GM12891 (cell line): ENCODE data around the gene ALMS1.
"Not testable (repeated sequence)": the region's sequence is repeated elsewhere in the genome, so short reads cannot be mapped to it uniquely, and the experiment has no call there.

Source experiments
- DNase-seq: peaks from one replicate; pipeline ENCODE4 v3.0.0; 2011; ENCODE audit warnings: low spot score; ENCODE audit not compliant: insufficient read length
- FAIRE-seq: peaks from 2 replicates; lab custom pipeline; 2011; peaks lifted over from hg19 to GRCh38; lab: Jason Lieb, UNC
- PAX5 ChIP-seq: IDR thresholded peaks from 2 replicates; pipeline ENCODE4 v1.6.1; 2011; ENCODE audit warnings: low read length, moderate library complexity, mild to moderate bottlenecking; ENCODE audit not compliant: insufficient read depth, severe bottlenecking
- POLR2A ChIP-seq: IDR thresholded peaks from 2 replicates; pipeline ENCODE4 v1.6.1; 2011; ENCODE audit warnings: low read depth, low read length, control low read depth
- POLR2AphosphoS5 ChIP-seq: IDR thresholded peaks from 2 replicates; pipeline ENCODE4 v1.6.1; 2011; ENCODE audit warnings: low read depth, low read length, control low read depth
- POU2F2 ChIP-seq: IDR thresholded peaks from 2 replicates; pipeline ENCODE4 v1.6.1; 2011; ENCODE audit warnings: low read depth, mild to moderate bottlenecking, control low read depth, low read length, moderate library complexity
- SPI1 ChIP-seq: IDR thresholded peaks from 2 replicates; pipeline ENCODE4 v1.6.1; 2011; ENCODE audit warnings: low read depth, low read length, control low read depth
- TAF1 ChIP-seq: IDR thresholded peaks from 2 replicates; pipeline ENCODE4 v1.6.1; 2011; ENCODE audit warnings: low read depth, low read length, control low read depth

ALMS1 gene

GRCh38 chr2:73638429-73638828, 252.8 kb downstream of the ALMS1 start:
- no peak for DNase-seq
- TF ChIP-seq TAF1, result no peak
- FAIRE-seq, result no peak

DNA sequence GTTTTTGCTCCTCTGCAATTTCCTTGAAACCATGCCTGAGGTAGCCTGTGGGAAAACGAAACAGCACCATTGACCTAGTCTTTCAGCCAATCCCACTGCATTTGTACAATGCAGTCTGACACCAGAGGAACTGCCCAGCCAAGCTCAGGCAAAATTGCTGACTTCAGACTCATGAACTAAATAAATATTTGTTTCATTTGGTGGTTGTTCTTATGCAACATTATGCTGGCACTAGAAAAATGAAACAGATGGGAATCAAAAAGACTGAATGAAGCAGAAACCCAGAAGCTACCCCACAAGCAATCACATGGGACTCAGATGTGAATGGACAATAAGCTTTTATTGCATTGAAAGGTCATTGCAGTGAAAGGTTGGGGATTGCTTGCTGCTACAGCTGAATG, 254.9 kb downstream of the ALMS1 start:
- TF ChIP-seq POU2F2 (no peak), SPI1 (no peak), POLR2AphosphoS5 (no peak), PAX5 (no peak), TAF1 (no peak), POLR2A (no peak)
- DNase-seq (no peak), FAIRE-seq (no peak)

- no peak for FAIRE-seq
- no peak for TF ChIP-seq POU2F2
- DNase-seq, result no peak
Observed at GRCh38 chr2:73640946-73641766, 255.5 kb downstream of the ALMS1 start.

GRCh38 chr2:73641767-73642062, 256.1 kb downstream of the ALMS1 start:
- no peak for DNase-seq
- FAIRE-seq, result no peak
- TF ChIP-seq SPI1 (no peak), PAX5 (no peak), POLR2AphosphoS5 (no peak), TAF1 (no peak), POLR2A (no peak), POU2F2 (no peak)

DNA sequence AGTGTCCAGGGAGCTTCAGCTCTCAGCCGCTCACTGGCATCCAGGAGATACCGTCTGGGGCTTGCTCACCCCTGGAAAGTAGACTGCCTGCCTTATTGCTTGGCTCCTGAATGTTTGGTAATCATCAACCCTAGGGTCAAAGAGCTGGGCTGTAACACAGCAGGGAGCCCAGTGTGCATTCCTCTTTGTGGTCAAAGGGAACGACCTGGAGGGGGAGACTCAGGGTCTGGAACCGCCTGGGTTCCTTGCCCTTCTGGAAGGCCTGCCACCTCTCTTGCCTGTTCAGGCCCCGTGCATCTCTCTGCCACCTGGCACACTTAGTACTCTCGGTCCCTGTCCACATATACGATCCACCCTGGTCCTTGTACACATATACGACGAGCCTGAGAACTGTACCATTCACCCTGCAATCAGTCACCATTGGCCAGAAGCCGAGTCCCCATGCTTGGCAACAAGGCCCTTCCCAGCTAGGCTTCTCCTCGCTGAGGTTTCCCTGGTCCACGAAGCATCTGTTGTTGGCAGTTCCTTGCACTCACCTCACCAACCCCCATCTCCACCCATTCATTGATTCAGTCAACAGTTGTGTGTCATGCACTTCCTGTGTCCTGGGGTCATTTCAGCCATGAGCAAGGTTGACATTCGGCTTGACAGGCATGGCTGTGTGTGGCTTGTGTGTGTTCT, 256.8 kb downstream of the ALMS1 start, which contains the start of gene NAT8:
NAT8 (minus strand) TSS at position 85 of the 681 bp plus-strand sequence. CDS start 794 bp downstream, outside the sequence.
- FAIRE-seq (no peak), DNase-seq (no peak)
- TF ChIP-seq TAF1 (no peak), POLR2A (no peak), PAX5 (no peak), SPI1 (no peak), POLR2AphosphoS5 (no peak), POU2F2 (no peak)

- DNase-seq, FAIRE-seq: not testable (repeated sequence)
Observed at GRCh38 chr2:73647690-73648089, 262.1 kb downstream of the ALMS1 start.

DNA sequence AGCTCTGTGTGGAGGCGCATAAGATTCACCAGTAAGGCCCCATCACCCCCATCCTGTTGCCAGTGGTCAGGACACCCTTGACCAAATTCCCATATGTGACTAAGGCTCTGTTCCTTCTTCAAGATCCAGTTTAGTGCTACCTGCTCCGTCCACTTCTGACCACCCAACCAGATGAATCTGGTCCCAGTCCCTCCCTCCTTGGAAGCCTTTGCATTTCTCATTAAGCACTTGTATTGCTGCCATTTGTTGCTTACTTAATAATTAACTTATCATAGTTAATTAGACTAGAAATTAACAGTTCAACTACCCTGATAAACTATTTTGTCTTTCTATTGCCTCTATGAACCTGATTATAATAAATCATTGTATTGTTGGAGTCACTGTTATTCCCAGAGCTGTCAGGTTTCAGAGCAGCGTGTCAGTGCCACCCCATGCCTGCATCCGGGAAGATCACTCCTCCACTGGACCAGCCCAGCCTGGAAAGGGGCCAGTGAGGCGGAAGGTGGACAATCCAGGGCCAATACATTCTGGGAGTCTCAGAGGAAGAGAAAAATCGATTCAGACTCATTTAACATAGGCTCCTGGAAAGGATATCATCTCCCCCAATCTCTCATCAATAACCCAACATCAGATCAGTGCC, 266.1 kb downstream of the ALMS1 start:
- FAIRE-seq, result no peak
- TF ChIP-seq POLR2A, result no peak
- DNase-seq, result no peak

DNA sequence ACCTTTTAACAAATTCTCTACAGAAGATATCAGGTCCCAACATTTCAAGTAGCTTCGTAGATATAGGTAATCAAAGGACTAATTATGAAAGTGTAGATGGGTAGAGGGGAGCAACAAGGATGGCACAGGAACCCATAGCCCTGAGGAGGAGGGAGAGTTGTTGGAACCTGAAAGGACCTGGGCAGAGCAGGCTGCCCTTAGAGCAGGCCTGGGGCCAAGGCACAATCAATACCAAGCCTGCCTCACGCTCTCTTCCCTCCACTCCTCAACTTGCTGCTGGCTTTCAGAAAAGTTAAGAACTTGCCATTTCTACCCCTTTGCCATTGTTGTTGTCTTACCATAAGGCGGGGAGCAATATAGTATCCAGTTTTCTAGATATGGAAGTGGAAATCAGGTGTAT, 266.7 kb downstream of the ALMS1 start:
- FAIRE-seq, result no peak
- no peak for DNase-seq
- TF ChIP-seq POLR2A, result no peak
- TF ChIP-seq SPI1, result no peak

GRCh38 chr2:73654175-73654574, 268.5 kb downstream of the ALMS1 start:
- DNase-seq (no peak), FAIRE-seq (peak; percentile 20)
- no peak for TF ChIP-seq TAF1
- no peak for TF ChIP-seq POLR2AphosphoS5
- no peak for TF ChIP-seq PAX5
- TF ChIP-seq POU2F2, result no peak
- no peak for TF ChIP-seq POLR2A
- no peak for TF ChIP-seq SPI1
